ENCODE results near the gene ITIH4.
"Not testable (repeated sequence)": the region's sequence is repeated elsewhere in the genome, so short reads cannot be mapped to it uniquely, and the experiment has no call there.

The ITIH4 gene

GRCh38 chr3:52784021-52784621, 46.4 kb downstream of the ITIH4 start:
- no peak for DNase-seq (ENCODE audit: low read depth in 2 of 2)

GRCh38 chr3:52783211-52783555, 47.3 kb downstream of the ITIH4 start:
- DNase-seq (ENCODE audit: low read depth in 2 of 2) = no peak

GRCh38 chr3:52782412-52783210, 47.9 kb downstream of the ITIH4 start:
- no peak for DNase-seq (ENCODE audit: low read depth in 2 of 2)

- no peak for DNase-seq (ENCODE audit: low read depth in 2 of 2)
Observed at GRCh38 chr3:52781741-52782140, 48.7 kb downstream of the ITIH4 start.

- no peak for DNase-seq (ENCODE audit: low read depth in 2 of 2)
Observed at GRCh38 chr3:52779837-52780585, 50.5 kb downstream of the ITIH4 start.

GRCh38 chr3:52779011-52779836, 51.2 kb downstream of the ITIH4 start:
- no peak for DNase-seq (ENCODE audit: low read depth in 2 of 2)

GRCh38 chr3:52777959-52778805, 52.3 kb downstream of the ITIH4 start:
- DNase-seq (ENCODE audit: low read depth in 2 of 2) = no peak

GRCh38 chr3:52777127-52777958, 53.1 kb downstream of the ITIH4 start, which contains the start of gene ITIH1:
ITIH1 (plus strand) TSS chr3:52777599; CDS start chr3:52777616, 17 bp downstream.
- no peak for DNase-seq (ENCODE audit: low read depth in 2 of 2)

GRCh38 chr3:52776486-52776885, 54.0 kb downstream of the ITIH4 start:
- not testable (repeated sequence) for DNase-seq (ENCODE audit: low read depth in 2 of 2)

GRCh38 chr3:52775877-52776276, 54.6 kb downstream of the ITIH4 start:
- DNase-seq (ENCODE audit: low read depth in 2 of 2) = no peak

- DNase-seq (ENCODE audit: low read depth in 2 of 2) = no peak
Observed at GRCh38 chr3:52774901-52775864, 55.3 kb downstream of the ITIH4 start.

- no peak for DNase-seq (ENCODE audit: low read depth in 2 of 2)
Observed at GRCh38 chr3:52774066-52774713, 56.3 kb downstream of the ITIH4 start.

GRCh38 chr3:52773361-52774065, 57.0 kb downstream of the ITIH4 start:
- DNase-seq (ENCODE audit: low read depth in 2 of 2) = no peak

GRCh38 chr3:52771702-52772101, 58.8 kb downstream of the ITIH4 start:
- no peak for DNase-seq (ENCODE audit: low read depth in 2 of 2)

- DNase-seq (ENCODE audit: low read depth in 2 of 2) = no peak
Observed at GRCh38 chr3:52771334-52771681, 59.2 kb downstream of the ITIH4 start.

- peak; percentile 66 to 75 for DNase-seq (ENCODE audit: low read depth in 2 of 2)
Observed at GRCh38 chr3:52770496-52771333, 59.8 kb downstream of the ITIH4 start, which contains the start of gene NEK4. NEK4 (minus strand) TSS chr3:52770940; CDS start chr3:52770746, 194 bp downstream.
